ENCODE results near the gene VOPP1.

The VOPP1 gene

GRCh38 chr7:55491346-55491745 lies 81.0 kb downstream of the VOPP1 start:
- no peak overlapping the region for H4K91ac ChIP-seq (ENCODE audit: low read length)
- no peak overlapping the region for H3K23ac ChIP-seq (ENCODE audit: low read length in 2 of 2)
- H3K36me3 ChIP-seq (ENCODE audit: control insufficient read depth in 1 of 2, insufficient read depth in 2 of 2, low read depth in 1 of 2, low read length in 2 of 2), result peaks cover 65 to 79% of the 10 kb centered on the region in 2 experiments
- no peak overlapping the region for H2AFZ ChIP-seq (ENCODE audit: low read depth, low read length)
- no peak overlapping the region for H3K9ac ChIP-seq (ENCODE audit: low read length)
- H2BK15ac ChIP-seq (ENCODE audit: low read depth, poor library complexity, severe bottlenecking), result no peak overlapping the region
- no peak for DNase-seq
- 100% methylated on average over 3 of the region's 5 CpGs for WGBS
- H3K18ac ChIP-seq (ENCODE audit: low read depth in 1 of 2, low read length in 2 of 2), result no peak overlapping the region
- no peak overlapping the region for H4K8ac ChIP-seq (ENCODE audit: low read length)
- no peak overlapping the region for H3K27ac ChIP-seq (ENCODE audit: low read length, poor library complexity, severe bottlenecking)
- no peak overlapping the region for H3K4me2 ChIP-seq (ENCODE audit: low read length, poor library complexity, severe bottlenecking)
- peaks cover 4% of the 10 kb centered on the region for H3K4me1 ChIP-seq (ENCODE audit: control insufficient read depth, insufficient read depth, low read depth, low read length)
- H2BK12ac ChIP-seq (ENCODE audit: low read length in 2 of 2), result no peak overlapping the region
- H2AK5ac ChIP-seq (ENCODE audit: low read length, severe bottlenecking), result no peak overlapping the region
- H3K79me1 ChIP-seq (replicated peaks; ENCODE audit: low read length, poor library complexity, severe bottlenecking), result peaks cover 68% of the 10 kb centered on the region
- no peak overlapping the region for H3K14ac ChIP-seq (ENCODE audit: low read length in 2 of 2)
- H3K27me3 ChIP-seq (ENCODE audit: control insufficient read depth in 1 of 2, insufficient read depth in 1 of 2, low read length in 2 of 2), result no peaks in the 10 kb centered on the region
- H3K4me3 ChIP-seq (ENCODE audit: insufficient read depth in 1 of 2, low read depth in 1 of 2, low read length in 2 of 2), result no peak overlapping the region
- H3K9me3 ChIP-seq (ENCODE audit: control insufficient read depth, low read length), result no peaks in the 10 kb centered on the region
- H2BK5ac ChIP-seq (ENCODE audit: low read depth, low read length, poor library complexity, severe bottlenecking), result no peak overlapping the region
- H3K4ac ChIP-seq (ENCODE audit: low read depth in 1 of 2, low read length in 2 of 2), result no peak overlapping the region
- H2BK120ac ChIP-seq (ENCODE audit: low read depth, low read length), result no peak overlapping the region

- Histone ChIP-seq H2BK12ac (ENCODE audit: low read length in 2 of 2) (no peak overlapping the region), H2BK15ac (ENCODE audit: low read depth, poor library complexity, severe bottlenecking) (no peak overlapping the region), H2AFZ (ENCODE audit: low read depth, low read length) (no peak overlapping the region), H3K4me1 (ENCODE audit: control insufficient read depth, insufficient read depth, low read depth, low read length) (peaks cover 4% of the 10 kb centered on the region), H3K9me3 (ENCODE audit: control insufficient read depth, low read length) (no peaks in the 10 kb centered on the region), H4K91ac (ENCODE audit: low read length) (no peak overlapping the region), H3K14ac (ENCODE audit: low read length in 2 of 2) (no peak overlapping the region), H4K8ac (ENCODE audit: low read length) (no peak overlapping the region), H3K23ac (ENCODE audit: low read length in 2 of 2) (no peak overlapping the region), H3K18ac (ENCODE audit: low read depth in 1 of 2, low read length in 2 of 2) (no peak overlapping the region), H3K36me3 (ENCODE audit: control insufficient read depth in 1 of 2, insufficient read depth in 2 of 2, low read depth in 1 of 2, low read length in 2 of 2) (peaks cover 63 to 76% of the 10 kb centered on the region in 2 experiments), H2BK5ac (ENCODE audit: low read depth, low read length, poor library complexity, severe bottlenecking) (no peak overlapping the region), H2BK120ac (ENCODE audit: low read depth, low read length) (no peak overlapping the region), H2AK5ac (ENCODE audit: low read length, severe bottlenecking) (no peak overlapping the region), H3K9ac (ENCODE audit: low read length) (no peak overlapping the region), H3K27ac (ENCODE audit: low read length, poor library complexity, severe bottlenecking) (no peak overlapping the region), H3K79me1 (replicated peaks; ENCODE audit: low read length, poor library complexity, severe bottlenecking) (peaks cover 66% of the 10 kb centered on the region), H3K4me3 (ENCODE audit: insufficient read depth in 1 of 2, low read depth in 1 of 2, low read length in 2 of 2) (no peak overlapping the region), H3K27me3 (ENCODE audit: control insufficient read depth in 1 of 2, insufficient read depth in 1 of 2, low read length in 2 of 2) (no peaks in the 10 kb centered on the region), H3K4me2 (ENCODE audit: low read length, poor library complexity, severe bottlenecking) (no peak overlapping the region), H3K4ac (ENCODE audit: low read depth in 1 of 2, low read length in 2 of 2) (no peak overlapping the region)
- no peak for DNase-seq
- over 99% methylated on average over 5 of the region's 5 CpGs for WGBS
These were observed 82.2 kb downstream of the VOPP1 start for GRCh38 chr7:55490099-55490498.

- no peak for DNase-seq
- peaks cover 4% of the 10 kb centered on the region for H3K4me1 ChIP-seq (ENCODE audit: control insufficient read depth, insufficient read depth, low read depth, low read length)
- peak overlapping the region; percentile 16 for H2BK15ac ChIP-seq (ENCODE audit: low read depth, poor library complexity, severe bottlenecking)
- no peak overlapping the region for H3K18ac ChIP-seq (ENCODE audit: low read depth in 1 of 2, low read length in 2 of 2)
- no peak overlapping the region for H3K9ac ChIP-seq (ENCODE audit: low read length)
- no peak overlapping the region for H4K8ac ChIP-seq (ENCODE audit: low read length)
- 94% methylated on average over 6 of the region's 6 CpGs for whole genome bisulfite sequencing
- H3K4me2 ChIP-seq (ENCODE audit: low read length, poor library complexity, severe bottlenecking), result no peak overlapping the region
- H3K27me3 ChIP-seq (ENCODE audit: control insufficient read depth in 1 of 2, insufficient read depth in 1 of 2, low read length in 2 of 2), result no peaks in the 10 kb centered on the region
- no peak overlapping the region for H2BK120ac ChIP-seq (ENCODE audit: low read depth, low read length)
- H3K14ac ChIP-seq (ENCODE audit: low read length in 2 of 2), result no peak overlapping the region
- no peak overlapping the region for H3K27ac ChIP-seq (ENCODE audit: low read length, poor library complexity, severe bottlenecking)
- peaks cover 67% of the 10 kb centered on the region for H3K79me1 ChIP-seq (replicated peaks; ENCODE audit: low read length, poor library complexity, severe bottlenecking)
- no peak overlapping the region for H3K23ac ChIP-seq (ENCODE audit: low read length in 2 of 2)
- H2BK5ac ChIP-seq (ENCODE audit: low read depth, low read length, poor library complexity, severe bottlenecking), result no peak overlapping the region
- H2BK12ac ChIP-seq (ENCODE audit: low read length in 2 of 2), result no peak overlapping the region
- H3K4ac ChIP-seq (ENCODE audit: low read depth in 1 of 2, low read length in 2 of 2), result no peak overlapping the region
- H3K9me3 ChIP-seq (ENCODE audit: control insufficient read depth, low read length), result no peaks in the 10 kb centered on the region
- H4K91ac ChIP-seq (ENCODE audit: low read length), result no peak overlapping the region
- H3K4me3 ChIP-seq (ENCODE audit: insufficient read depth in 1 of 2, low read depth in 1 of 2, low read length in 2 of 2), result no peak overlapping the region
- H2AK5ac ChIP-seq (ENCODE audit: low read length, severe bottlenecking), result no peak overlapping the region
- peaks cover 62 to 76% of the 10 kb centered on the region in 2 experiments for H3K36me3 ChIP-seq (ENCODE audit: control insufficient read depth in 1 of 2, insufficient read depth in 2 of 2, low read depth in 1 of 2, low read length in 2 of 2)
- no peak overlapping the region for H2AFZ ChIP-seq (ENCODE audit: low read depth, low read length)
These were observed 82.8 kb downstream of the VOPP1 start for GRCh38 chr7:55489552-55489951.

GRCh38 chr7:55488804-55489340 lies 83.4 kb downstream of the VOPP1 start:
- no peak overlapping the region for H4K8ac ChIP-seq (ENCODE audit: low read length)
- no peak overlapping the region for H4K91ac ChIP-seq (ENCODE audit: low read length)
- no peak overlapping the region for H2BK12ac ChIP-seq (ENCODE audit: low read length in 2 of 2)
- no peak overlapping the region for H2AK5ac ChIP-seq (ENCODE audit: low read length, severe bottlenecking)
- no peaks in the 10 kb centered on the region for H3K9me3 ChIP-seq (ENCODE audit: control insufficient read depth, low read length)
- no peak overlapping the region for H2BK15ac ChIP-seq (ENCODE audit: low read depth, poor library complexity, severe bottlenecking)
- no peak for DNase-seq
- H3K36me3 ChIP-seq (ENCODE audit: control insufficient read depth in 1 of 2, insufficient read depth in 2 of 2, low read depth in 1 of 2, low read length in 2 of 2), result peaks cover 62 to 82% of the 10 kb centered on the region in 2 experiments
- H3K4ac ChIP-seq (ENCODE audit: low read depth in 1 of 2, low read length in 2 of 2), result no peak overlapping the region
- peaks cover 4% of the 10 kb centered on the region for H3K4me1 ChIP-seq (ENCODE audit: control insufficient read depth, insufficient read depth, low read depth, low read length)
- H3K79me1 ChIP-seq (replicated peaks; ENCODE audit: low read length, poor library complexity, severe bottlenecking), result peaks cover 66% of the 10 kb centered on the region
- no peak overlapping the region for H2BK120ac ChIP-seq (ENCODE audit: low read depth, low read length)
- H3K27ac ChIP-seq (ENCODE audit: low read length, poor library complexity, severe bottlenecking), result no peak overlapping the region
- no peak overlapping the region for H2AFZ ChIP-seq (ENCODE audit: low read depth, low read length)
- no peaks in the 10 kb centered on the region for H3K27me3 ChIP-seq (ENCODE audit: control insufficient read depth in 1 of 2, insufficient read depth in 1 of 2, low read length in 2 of 2)
- no peak overlapping the region for H3K14ac ChIP-seq (ENCODE audit: low read length in 2 of 2)
- H3K18ac ChIP-seq (ENCODE audit: low read depth in 1 of 2, low read length in 2 of 2), result no peak overlapping the region
- H3K4me2 ChIP-seq (ENCODE audit: low read length, poor library complexity, severe bottlenecking), result no peak overlapping the region
- no peak overlapping the region for H3K23ac ChIP-seq (ENCODE audit: low read length in 2 of 2)
- WGBS, result 96% methylated on average over 6 of the region's 6 CpGs
- no peak overlapping the region for H3K4me3 ChIP-seq (ENCODE audit: insufficient read depth in 1 of 2, low read depth in 1 of 2, low read length in 2 of 2)
- no peak overlapping the region for H2BK5ac ChIP-seq (ENCODE audit: low read depth, low read length, poor library complexity, severe bottlenecking)
- no peak overlapping the region for H3K9ac ChIP-seq (ENCODE audit: low read length)
